Inflammatory macrophage treated with lipopolysaccharide for 1 hour (primary cell): Measurements from ENCODE around the gene EPHA10.
"Not testable (repeated sequence)": the region's sequence is repeated elsewhere in the genome, so short reads cannot be mapped to it uniquely, and the experiment has no call there.

ENCODE experiments used
- DNase-seq, 2 donors: peaks; one replicate each; pipeline ENCODE4 v3.0.0-alpha.2; 2020 to 2022

EPHA10 gene

DNA sequence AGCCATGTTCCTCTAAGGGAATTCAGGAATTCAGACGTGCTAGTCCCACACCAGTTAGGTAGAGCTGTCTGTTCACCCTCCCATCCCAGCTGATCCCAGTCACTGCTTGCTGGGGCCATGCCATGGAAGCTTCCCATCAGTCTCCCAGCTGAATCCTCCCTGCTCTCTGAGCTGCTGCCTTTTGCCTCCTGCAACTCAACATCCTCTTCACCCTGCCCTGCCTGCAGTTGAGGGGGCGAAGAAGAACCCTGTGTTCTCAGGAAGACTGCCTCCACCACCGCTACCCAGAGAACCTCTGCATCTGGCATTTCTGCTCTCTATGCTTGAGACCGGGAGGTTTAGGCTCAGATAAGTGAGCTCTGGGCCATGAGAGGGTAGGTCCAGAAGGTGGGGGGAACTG lies 56.4 kb downstream of the EPHA10 start:
- no peak for DNase-seq

DNA sequence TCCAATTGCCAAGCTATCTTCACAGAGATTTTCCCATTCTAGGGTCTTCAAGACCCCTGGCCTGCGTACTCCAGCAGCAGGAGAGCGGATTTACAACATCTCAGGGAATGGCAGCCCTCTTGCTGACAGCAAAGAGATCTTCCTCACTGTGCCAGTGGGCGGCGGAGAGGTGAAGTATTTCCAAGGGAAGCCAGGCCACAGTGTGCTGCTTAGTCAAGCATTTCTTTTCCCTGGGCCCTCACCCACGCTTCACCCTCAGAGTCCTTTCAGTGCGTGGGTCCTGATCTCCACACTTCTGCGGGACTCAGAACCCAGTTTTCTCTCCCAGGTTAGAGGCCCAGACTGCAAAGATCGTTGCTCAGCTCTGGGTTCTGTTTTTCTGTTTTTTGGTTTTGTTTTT lies 59.5 kb downstream of the EPHA10 start:
- no peak for DNase-seq

DNA sequence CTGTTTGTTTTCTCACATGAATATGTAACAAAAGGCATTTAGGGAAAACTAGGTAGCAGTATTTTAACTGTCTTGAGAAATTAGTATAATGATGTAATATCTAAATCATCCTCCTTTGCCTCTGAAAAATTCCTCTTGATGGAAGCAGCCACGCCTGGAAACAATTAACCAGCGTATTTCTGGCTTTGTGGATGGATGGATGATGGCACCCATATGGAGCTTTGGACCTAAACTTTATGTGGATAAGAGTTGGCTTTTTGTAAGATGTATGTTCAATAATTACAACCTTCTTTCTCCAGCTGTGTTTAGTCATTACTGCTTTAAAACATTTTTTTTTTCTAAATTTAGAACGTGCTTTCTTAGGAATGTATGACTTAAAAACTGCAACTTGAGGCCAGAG lies 60.0 kb downstream of the EPHA10 start:
- DNase-seq = no peak

DNA sequence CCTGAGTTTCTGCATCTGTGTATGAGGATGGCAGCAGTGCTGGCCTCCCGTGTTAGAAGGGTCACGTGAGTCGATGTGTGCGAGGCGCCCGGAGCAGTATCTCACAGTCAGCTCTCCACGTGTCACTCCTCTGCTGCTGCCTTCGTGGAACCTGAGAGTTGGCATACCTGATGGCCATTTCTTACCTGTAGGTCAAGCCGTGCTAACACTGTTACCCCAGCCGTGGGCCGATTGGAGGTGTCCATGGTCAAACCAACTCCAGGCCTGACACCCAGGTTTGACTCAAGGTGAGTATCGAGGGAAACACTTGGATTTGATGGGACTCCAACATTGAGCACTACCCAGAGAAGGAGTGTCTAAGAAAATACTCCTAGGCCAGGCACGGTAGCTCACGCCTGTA lies 61.9 kb downstream of the EPHA10 start:
- DNase-seq = no peak

GRCh38 chr1:37701051-37701450 lies 63.9 kb downstream of the EPHA10 start:
- DNase-seq = no peak

DNA sequence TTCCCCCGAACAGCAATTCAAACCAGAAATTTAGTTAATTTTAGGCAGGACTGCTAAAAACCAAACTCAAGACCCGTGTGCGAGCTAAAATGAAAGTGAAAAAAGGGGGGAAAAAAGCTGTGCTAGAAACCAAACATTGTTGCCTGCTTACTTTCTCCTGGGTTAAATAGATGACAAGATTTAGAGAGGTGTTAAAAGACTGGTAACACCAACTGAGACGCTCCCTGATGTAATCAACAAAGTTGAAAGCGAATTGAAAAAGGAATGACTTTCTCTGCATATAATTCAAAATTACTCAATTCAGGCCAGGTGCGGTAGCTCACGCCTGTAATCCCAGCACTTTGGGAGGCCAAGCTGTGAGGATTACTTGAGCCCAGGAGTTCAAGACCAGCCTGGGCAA lies 65.8 kb downstream of the EPHA10 start:
- no peak for DNase-seq

- DNase-seq = no peak
Observed at GRCh38 chr1:37697737-37698136, 67.2 kb downstream of the EPHA10 start.

DNA sequence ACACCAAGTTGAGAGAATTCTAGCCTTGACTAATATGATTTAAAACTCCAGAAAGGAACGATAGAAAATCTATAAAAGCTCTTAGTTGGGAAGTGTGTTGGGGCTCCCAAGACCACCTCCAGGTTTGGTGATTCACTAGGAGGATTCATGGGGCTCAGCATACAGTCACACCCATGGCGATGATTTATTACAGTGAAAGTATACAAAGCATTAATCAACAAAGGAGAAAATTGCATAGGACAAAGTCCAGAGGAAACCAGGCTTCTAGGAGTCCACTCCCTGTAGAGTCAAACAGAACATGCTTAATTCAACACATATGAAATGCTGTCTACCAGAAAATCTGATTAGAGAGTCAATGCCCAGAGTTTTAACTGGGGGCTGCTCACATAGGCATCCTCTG lies 67.8 kb downstream of the EPHA10 start:
- no peak for DNase-seq

DNA sequence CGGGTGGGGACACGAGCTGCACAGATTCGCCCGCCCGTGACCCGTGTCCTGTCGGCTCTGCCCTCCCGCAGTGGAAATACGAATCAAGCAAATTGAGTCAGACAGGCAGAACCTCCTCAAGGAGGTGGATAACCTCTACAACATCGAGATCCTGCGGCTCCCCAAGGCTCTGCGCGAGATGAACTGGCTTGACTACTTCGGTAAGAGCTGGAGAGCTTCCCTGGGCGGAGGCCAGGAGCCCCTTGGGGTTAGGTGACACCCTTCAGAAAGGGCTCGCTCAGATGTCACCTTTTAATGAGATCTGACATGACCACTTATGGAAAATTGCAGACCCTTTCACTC lies 72.1 kb downstream of the EPHA10 start:
- no peak for DNase-seq

- peak; percentile 95 to 97 for DNase-seq
Observed at GRCh38 chr1:37692078-37692833, 72.7 kb downstream of the EPHA10 start, which contains the start of gene CDCA8. Gene CDCA8 (plus strand): TSS chr1:37692516. CDS start chr1:37692691, 175 bp downstream.

GRCh38 chr1:37691497-37692077 lies 73.3 kb downstream of the EPHA10 start:
- peak; percentile 10 to 18 for DNase-seq

- DNase-seq = no peak
Observed at GRCh38 chr1:37688926-37689325, 76.0 kb downstream of the EPHA10 start.

- not testable (repeated sequence) for DNase-seq
Observed at GRCh38 chr1:37687764-37688163, 77.2 kb downstream of the EPHA10 start.

DNA sequence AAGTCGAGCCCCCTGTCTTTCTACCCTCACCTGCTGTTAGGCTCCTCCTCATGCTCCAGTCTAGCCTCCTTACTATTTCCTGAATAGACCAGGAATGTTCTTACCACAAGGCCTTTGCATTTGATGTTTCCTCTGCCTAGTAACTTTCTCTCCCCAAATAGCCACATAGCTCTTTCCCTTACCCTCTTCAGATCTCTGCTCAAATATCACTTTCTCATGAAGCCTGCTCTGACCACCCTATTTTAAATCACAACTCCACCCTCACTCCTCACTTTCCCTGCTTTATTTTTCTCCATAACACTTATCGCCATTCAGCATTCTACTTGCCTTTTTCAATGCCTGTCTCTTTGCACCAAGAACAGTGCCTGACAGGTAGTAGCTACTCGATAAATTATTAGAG lies 79.2 kb downstream of the EPHA10 start:
- DNase-seq = no peak

DNA sequence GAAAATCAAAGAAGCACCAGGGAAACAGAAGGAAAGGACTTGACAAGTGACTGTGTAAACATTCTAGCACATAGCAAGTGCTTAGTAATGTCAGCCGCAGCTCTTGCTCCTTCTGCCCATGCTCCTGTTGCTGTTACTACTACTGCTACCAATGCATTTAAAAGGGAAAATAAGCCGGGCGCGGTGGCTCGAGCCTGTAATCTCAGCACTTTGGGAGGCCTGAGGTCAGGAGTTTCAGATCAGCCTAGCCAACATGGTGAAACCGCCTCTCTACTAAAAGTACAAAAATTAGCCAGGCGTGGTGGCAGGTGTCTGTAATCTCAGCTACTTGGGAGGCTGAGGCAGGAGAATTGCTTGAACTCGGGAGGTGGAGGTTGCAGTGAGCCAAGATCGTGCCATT lies 80.7 kb downstream of the EPHA10 start:
- not testable (repeated sequence) for DNase-seq

DNA sequence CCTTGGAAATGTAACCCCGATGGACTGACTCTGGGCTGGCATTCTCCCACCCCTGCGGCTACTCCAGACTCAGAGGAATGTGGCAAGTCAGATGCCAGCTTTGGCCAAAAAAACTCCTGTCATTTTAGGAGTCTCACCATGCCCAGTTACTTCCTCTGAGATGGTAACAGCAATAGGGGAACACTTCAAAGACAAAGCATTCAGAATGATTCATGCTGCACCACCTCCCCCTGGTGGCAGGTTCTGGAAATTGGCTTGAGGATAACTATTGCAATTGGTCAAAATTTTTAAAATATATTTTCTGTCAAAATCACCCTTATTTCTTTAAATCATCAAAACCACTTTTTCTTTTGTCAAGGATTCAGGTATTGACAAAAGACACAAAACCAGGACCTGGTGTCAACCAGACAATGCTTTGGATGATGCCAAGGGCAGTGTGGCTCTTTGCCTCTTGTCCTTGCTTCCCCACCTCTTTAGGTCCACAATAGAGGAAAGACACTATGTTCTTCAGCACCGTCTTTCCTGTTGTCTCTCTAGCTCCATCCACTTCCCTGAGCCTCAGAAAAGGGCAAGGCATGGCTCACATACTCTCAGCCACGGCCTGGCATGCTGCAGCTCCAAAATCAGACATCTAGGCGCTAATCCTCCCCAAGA lies 82.5 kb downstream of the EPHA10 start:
- DNase-seq = peak; percentile 58 to 97

DNA sequence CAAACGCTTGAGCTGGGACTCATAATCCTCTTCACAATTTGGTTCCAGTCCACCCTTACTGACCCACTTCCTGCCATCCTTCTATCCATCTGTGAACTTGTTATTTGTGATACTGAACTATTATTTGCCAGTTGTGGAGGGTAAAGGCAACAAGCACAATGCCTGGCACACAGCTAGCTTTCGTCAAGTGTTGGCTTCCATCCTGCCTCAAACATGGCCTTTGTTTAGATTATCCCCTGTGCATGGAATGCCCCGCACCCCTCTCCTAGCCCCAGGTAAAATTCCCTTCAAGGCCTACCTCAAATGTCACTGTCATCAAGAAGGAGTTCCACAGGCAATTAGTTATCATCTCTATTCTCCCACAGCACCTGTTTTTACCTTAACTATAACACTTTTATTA lies 84.0 kb downstream of the EPHA10 start:
- no peak for DNase-seq

GRCh38 chr1:37677808-37678207 lies 87.1 kb downstream of the EPHA10 start:
- no peak for DNase-seq

- no peak for DNase-seq
Observed at GRCh38 chr1:37677143-37677439, 87.8 kb downstream of the EPHA10 start.

DNA sequence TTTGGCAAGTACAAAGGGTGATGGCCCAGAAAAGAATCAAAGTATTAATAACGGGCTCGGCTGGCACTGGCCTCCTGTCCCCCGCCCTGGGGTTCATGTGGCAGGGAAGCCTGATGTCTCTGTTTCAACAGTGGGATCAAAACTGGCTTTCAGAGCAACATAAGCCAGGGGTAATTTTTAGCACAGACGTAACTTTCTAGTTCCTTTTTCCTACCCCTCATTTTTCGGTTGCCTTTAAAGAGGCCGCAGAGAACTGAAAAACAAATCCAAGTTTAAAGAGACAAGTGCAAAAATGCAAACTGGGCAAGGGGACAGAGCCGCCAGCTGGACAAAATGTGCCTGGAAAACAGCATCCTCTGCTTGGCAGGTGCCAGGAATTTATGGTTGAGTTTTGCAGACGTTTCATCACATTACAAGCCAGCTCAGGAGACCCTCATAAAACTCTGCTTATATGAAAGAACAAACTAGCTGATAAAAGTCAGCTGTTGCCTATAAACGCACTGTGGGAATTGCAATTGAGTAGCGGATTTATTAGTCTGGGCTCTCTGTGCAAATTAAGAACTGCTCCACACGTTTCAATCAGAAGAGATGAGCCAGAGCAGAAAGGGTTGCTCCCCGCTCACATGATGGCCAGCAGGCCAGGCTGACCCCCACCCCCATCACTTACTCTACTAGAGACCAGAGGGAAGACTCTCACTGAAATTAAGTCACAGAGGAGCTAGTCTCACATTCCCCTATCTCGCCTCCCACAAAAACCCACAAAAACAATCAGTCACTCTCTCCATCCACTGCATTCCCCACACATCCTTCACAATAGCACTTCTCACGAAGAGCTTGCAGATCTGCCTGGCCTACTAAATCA lies 88.4 kb downstream of the EPHA10 start:
- DNase-seq = no peak

DNA sequence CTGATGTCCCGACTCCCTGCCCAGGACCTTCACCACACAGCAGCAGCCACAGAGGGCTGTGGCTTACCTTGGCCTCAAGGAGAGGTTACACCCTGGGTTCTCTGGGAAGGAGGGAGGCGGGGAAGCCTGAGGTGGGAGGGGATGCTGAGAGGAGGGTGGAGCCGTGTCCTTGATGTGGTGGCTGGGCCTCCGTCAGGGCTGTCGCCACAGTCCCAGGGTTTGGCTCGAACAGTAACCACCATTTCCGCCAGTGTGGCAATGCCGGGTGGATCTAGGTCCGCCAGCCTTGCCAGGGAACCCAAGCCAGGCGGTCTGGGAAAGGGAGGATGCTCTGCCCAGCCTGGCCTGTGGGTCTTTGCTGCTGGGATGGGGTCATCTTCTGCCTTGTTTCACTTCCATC lies 91.0 kb downstream of the EPHA10 start:
- DNase-seq = no peak

- no peak for DNase-seq
Observed at GRCh38 chr1:37672136-37672870, 92.6 kb downstream of the EPHA10 start.

DNA sequence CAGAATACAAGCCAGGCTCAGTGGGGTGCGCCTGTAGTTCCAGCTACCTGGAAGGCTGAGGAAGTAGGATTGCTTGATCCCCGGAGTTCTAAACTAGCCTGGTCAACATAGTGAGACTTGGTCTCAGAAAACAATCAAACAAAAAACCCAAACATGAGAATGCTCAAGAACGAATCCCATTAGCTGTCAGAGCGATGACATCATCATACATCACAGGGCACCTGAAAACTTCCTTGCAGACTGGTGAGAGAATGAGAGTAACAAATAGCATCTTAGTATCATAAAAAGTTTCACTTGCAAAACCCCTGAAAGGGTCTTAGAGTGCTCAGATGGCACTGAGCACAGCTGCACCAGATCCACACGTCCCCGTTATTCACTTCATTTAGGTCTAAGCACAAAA lies 93.7 kb downstream of the EPHA10 start:
- no peak for DNase-seq
